Brain microvascular endothelial cell (primary cell): Measurements from ENCODE around the gene PLXNA2.
A peak's percentile ranks its signal among the peaks of the same experiment; 100 is the strongest.

Source experiments
- DNase-seq: peaks from one replicate; pipeline ENCODE4 v3.0.0-alpha.2; 2020
- H3K27ac ChIP-seq: fragments of 250-450 bp; sonication (Bioruptor Pico); 2 replicates; pipeline ENCODE4 v1.5.1; 2020; ENCODE audit warnings: mild to moderate bottlenecking, moderate library complexity
- H3K27me3 ChIP-seq: fragments of 250-450 bp; sonication (Bioruptor Pico); replicated peaks from 2 replicates; pipeline ENCODE4 v1.5.1; 2020; ENCODE audit warnings: mild to moderate bottlenecking
- H3K36me3 ChIP-seq: fragments of 250-450 bp; sonication (Bioruptor Pico); replicated peaks from 2 replicates; pipeline ENCODE4 v1.5.1; 2020; ENCODE audit warnings: mild to moderate bottlenecking
- H3K4me3 ChIP-seq: 2 replicates; pipeline ENCODE4 v1.5.1; 2011; ENCODE audit warnings: low read depth, mild to moderate bottlenecking, control low read depth, low read length, moderate library complexity
- CTCF ChIP-seq: IDR thresholded peaks from 2 replicates; pipeline ENCODE4 v1.5.1; 2011; ENCODE audit warnings: low read depth, mild to moderate bottlenecking, moderate library complexity, low read length, control low read depth, inconsistent platforms; ENCODE audit errors: missing control alignments
- in situ Hi-C: cut with HindIII; loops from 2 replicates; pipeline ENCODE4 v1.10.0; 2017; ENCODE audit warnings: low sequenced_read_pairs, low pct_ligation_motif_present

PLXNA2 gene

GRCh38 chr1:208012721-208013120 lies 231.5 kb downstream of the PLXNA2 start:
- in situ Hi-C loops, result no loop called here
- TF ChIP-seq CTCF, result no peak
- H3K27me3 ChIP-seq, result no peaks in the 10 kb centered on the region
- no peak overlapping the region for H3K27ac ChIP-seq
- no peaks in the 10 kb centered on the region for H3K36me3 ChIP-seq
- DNase-seq, result no peak
- no peak overlapping the region for H3K4me3 ChIP-seq

- H3K27ac ChIP-seq, result no peak overlapping the region
- TF ChIP-seq CTCF, result no peak
- no peak for DNase-seq
- in situ Hi-C loops, result no loop called here
- no peaks in the 10 kb centered on the region for H3K36me3 ChIP-seq
- no peaks in the 10 kb centered on the region for H3K27me3 ChIP-seq
- no peak overlapping the region for H3K4me3 ChIP-seq
These were observed 233.6 kb downstream of the PLXNA2 start for GRCh38 chr1:208010487-208011071.

DNA sequence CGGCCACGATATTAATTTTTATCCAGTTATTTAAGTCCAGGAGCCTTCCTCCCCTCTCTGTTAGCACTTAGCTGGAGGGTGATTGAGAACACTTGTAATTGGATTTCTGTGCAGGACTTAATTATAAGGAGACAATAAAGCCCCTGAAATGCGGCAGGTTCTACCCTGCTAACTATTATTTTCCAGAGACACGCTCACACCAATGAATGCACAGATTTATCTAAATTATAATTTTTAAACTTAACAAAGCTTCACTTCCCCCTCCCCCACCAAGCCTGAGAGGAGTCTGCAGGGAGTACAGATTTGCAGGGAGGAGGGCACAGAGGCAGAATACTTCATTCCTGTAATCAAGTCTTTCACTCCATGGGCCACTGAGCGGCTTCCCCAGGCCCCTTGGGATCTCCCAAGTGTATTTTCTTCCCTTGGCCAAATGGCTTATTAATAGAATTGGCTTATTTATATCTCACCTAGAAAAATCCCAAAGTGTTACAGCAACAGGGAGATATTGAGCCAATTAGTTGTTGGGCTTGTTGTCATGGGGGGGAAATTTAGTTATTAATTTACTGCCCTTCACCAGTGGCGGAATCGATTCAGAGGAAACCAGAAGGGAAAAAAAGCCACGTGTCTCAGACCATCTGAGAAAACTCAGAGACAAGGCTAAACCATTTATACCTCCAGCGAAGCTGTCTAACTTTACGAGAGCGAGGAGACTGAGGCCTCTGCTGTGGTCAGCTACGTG lies 234.3 kb downstream of the PLXNA2 start:
- TF ChIP-seq CTCF, result no peak
- Histone ChIP-seq H3K27me3 (no peaks in the 10 kb centered on the region), H3K4me3 (no peak overlapping the region), H3K27ac (no peak overlapping the region), H3K36me3 (no peaks in the 10 kb centered on the region)
- in situ Hi-C loops, result no loop called here
- no peak for DNase-seq

GRCh38 chr1:208009303-208009702 lies 234.9 kb downstream of the PLXNA2 start:
- no peak overlapping the region for H3K4me3 ChIP-seq
- TF ChIP-seq CTCF, result no peak
- DNase-seq, result no peak
- H3K27me3 ChIP-seq, result no peaks in the 10 kb centered on the region
- H3K27ac ChIP-seq, result no peak overlapping the region
- H3K36me3 ChIP-seq, result no peaks in the 10 kb centered on the region
- in situ Hi-C loops, result no loop called here

DNA sequence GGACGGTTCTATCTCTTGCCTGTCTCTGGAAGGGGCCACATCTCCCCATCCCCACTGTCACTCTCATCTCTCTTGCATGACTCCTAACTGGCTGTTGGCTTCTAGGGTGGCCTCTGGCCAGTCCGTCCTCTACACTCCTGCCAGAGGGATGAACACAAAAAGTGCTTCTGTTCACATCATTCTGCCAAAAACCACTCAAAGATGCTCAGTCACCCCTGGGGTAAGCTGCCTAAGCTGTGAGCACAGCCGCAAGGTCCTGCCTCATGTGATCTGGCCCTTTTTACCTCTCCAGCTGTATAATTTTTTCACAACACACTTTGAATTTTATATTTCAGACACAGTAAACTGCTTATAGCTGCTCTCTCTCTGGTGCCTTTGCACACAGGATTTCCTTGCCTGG lies 235.7 kb downstream of the PLXNA2 start:
- Histone ChIP-seq H3K27me3 (no peaks in the 10 kb centered on the region), H3K36me3 (no peaks in the 10 kb centered on the region), H3K4me3 (no peak overlapping the region), H3K27ac (peak overlapping the region; percentile 84)
- no peak for TF ChIP-seq CTCF
- no peak for DNase-seq
- in situ Hi-C loops, result no loop called here
